ENCODE data around the gene SFRP2. TPM values are rescaled to one million over a fixed set of nuclear protein-coding genes. Genes with fewer than 3 reads are reported as not detected.

The SFRP2 gene
- polyA plus RNA-seq, 3 donors = not detected

DNA sequence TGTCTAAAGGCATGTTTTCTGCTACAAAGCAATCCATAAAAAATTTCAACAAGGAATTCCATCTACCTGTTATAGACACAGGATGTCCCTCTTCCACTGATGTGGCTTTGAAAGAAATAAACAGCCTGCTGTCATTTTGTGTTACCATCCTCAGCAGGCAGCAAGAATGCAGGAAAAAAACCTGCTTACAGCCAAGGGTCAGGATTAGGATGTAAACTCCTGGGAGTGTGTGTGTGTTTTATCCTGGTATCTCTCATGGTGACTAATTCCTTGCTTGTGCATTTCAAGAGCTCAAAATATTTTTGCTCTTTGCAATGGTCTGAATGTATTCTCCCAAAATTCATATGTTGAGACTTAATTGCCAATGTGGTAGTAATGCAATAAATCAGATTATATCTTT lies 28.6 kb upstream of the SFRP2 start:
- intact Hi-C loops (cut with micrococcal nuclease) = no loop called here
- H3K27ac ChIP-seq (ENCODE audit: low read depth in 1 of 2, low read length in 2 of 2) = no peak overlapping the region
- no peak for DNase-seq
- H4K20me1 ChIP-seq (ENCODE audit: insufficient read depth, low read length) = no peaks in the 10 kb centered on the region
- no peaks in the 10 kb centered on the region for H3K9me3 ChIP-seq (replicated peaks in 1 of 2; ENCODE audit: control insufficient read depth in 1 of 2, insufficient read depth in 1 of 2, low read length in 2 of 2)
- H3K9ac ChIP-seq (ENCODE audit: insufficient read depth, low read length, poor library complexity, severe bottlenecking) = no peak overlapping the region
- H3K9me3 Mint-ChIP-seq = peaks cover 0 to 8% (median 2%) of the 10 kb centered on the region in 7 donors
- no peak overlapping the region for H3K27ac Mint-ChIP-seq
- no peak overlapping the region for H2AFZ ChIP-seq (ENCODE audit: insufficient read depth, low read depth, low read length, poor library complexity, severe bottlenecking)
- H3K4me1 Mint-ChIP-seq = no peaks in the 10 kb centered on the region
- H3K4me3 Mint-ChIP-seq = no peak overlapping the region
- H3K79me2 ChIP-seq (ENCODE audit: insufficient read depth, low read length) = no peaks in the 10 kb centered on the region
- H3K36me3 Mint-ChIP-seq = no peaks in the 10 kb centered on the region
- no peak overlapping the region for H3K4me3 ChIP-seq (replicated peaks in 1 of 3; ENCODE audit: low read depth in 2 of 3, low read length in 3 of 3)
- no peak overlapping the region for H3K4me2 ChIP-seq (replicated peaks; ENCODE audit: extremely low read depth, low read length, poor library complexity, severe bottlenecking)
- H3K36me3 ChIP-seq (replicated peaks in 1 of 2; ENCODE audit: control insufficient read depth in 1 of 2, insufficient read depth in 2 of 2, low read length in 2 of 2) = no peaks in the 10 kb centered on the region
- TF ChIP-seq CTCF (IDR thresholded peaks at IDR 0.05) = no peak
- H3K27me3 ChIP-seq (ENCODE audit: control insufficient read depth in 2 of 2, insufficient read depth in 2 of 2, low read length in 2 of 2) = peaks cover 6 to 10% of the 10 kb centered on the region in 2 donors
- no peaks in the 10 kb centered on the region for H3K4me1 ChIP-seq (ENCODE audit: control insufficient read depth in 1 of 2, insufficient read depth in 2 of 2, low read length in 2 of 2)
- peaks cover 1 to 25% (median 17%) of the 10 kb centered on the region in 3 donors for H3K27me3 Mint-ChIP-seq (ENCODE audit: low read depth in 3 of 3)

- no peak overlapping the region for H2AFZ ChIP-seq (ENCODE audit: insufficient read depth, low read depth, low read length, poor library complexity, severe bottlenecking)
- peaks cover 6 to 16% of the 10 kb centered on the region in 2 donors for H3K27me3 ChIP-seq (ENCODE audit: control insufficient read depth in 2 of 2, insufficient read depth in 2 of 2, low read length in 2 of 2)
- no peaks in the 10 kb centered on the region for H3K4me1 ChIP-seq (ENCODE audit: control insufficient read depth in 1 of 2, insufficient read depth in 2 of 2, low read length in 2 of 2)
- no peak for TF ChIP-seq CTCF (IDR thresholded peaks at IDR 0.05)
- no peak overlapping the region for H3K9ac ChIP-seq (ENCODE audit: insufficient read depth, low read length, poor library complexity, severe bottlenecking)
- H3K27ac ChIP-seq (ENCODE audit: low read depth in 1 of 2, low read length in 2 of 2) = no peak overlapping the region
- intact Hi-C loops (cut with micrococcal nuclease) = no loop called here
- 0% methylated on average over 1 of the region's 2 CpGs for WGBS (ENCODE audit: insufficient coverage)
- no peaks in the 10 kb centered on the region for H4K20me1 ChIP-seq (ENCODE audit: insufficient read depth, low read length)
- H3K36me3 ChIP-seq (replicated peaks in 1 of 2; ENCODE audit: control insufficient read depth in 1 of 2, insufficient read depth in 2 of 2, low read length in 2 of 2) = no peaks in the 10 kb centered on the region
- H3K79me2 ChIP-seq (ENCODE audit: insufficient read depth, low read length) = no peaks in the 10 kb centered on the region
- no peaks in the 10 kb centered on the region for H3K36me3 Mint-ChIP-seq
- H3K4me2 ChIP-seq (replicated peaks; ENCODE audit: extremely low read depth, low read length, poor library complexity, severe bottlenecking) = no peak overlapping the region
- H3K4me1 Mint-ChIP-seq = no peaks in the 10 kb centered on the region
- no peak for DNase-seq
- no peak overlapping the region for H3K27ac Mint-ChIP-seq
- H3K9me3 Mint-ChIP-seq = peaks cover 0 to 8% (median 2%) of the 10 kb centered on the region in 7 donors
- no peaks in the 10 kb centered on the region for H3K9me3 ChIP-seq (replicated peaks in 1 of 2; ENCODE audit: control insufficient read depth in 1 of 2, insufficient read depth in 1 of 2, low read length in 2 of 2)
- H3K27me3 Mint-ChIP-seq (ENCODE audit: low read depth in 3 of 3) = peaks cover 1 to 30% (median 22%) of the 10 kb centered on the region in 3 donors
- H3K4me3 Mint-ChIP-seq = no peak overlapping the region
- H3K4me3 ChIP-seq (replicated peaks in 1 of 3; ENCODE audit: low read depth in 2 of 3, low read length in 3 of 3) = no peak overlapping the region
Observed at GRCh38 chr4:153816542-153816941, 27.7 kb upstream of the SFRP2 start.

Data from CD14-positive monocyte (primary cell).